Measurements from ENCODE around the gene EEF1B2. TPM values are rescaled to one million over a fixed set of nuclear protein-coding genes. Genes with fewer than 3 reads are reported as not detected.
"Not testable (repeated sequence)": the region's sequence is repeated elsewhere in the genome, so short reads cannot be mapped to it uniquely, and the experiment has no call there.

EEF1B2 gene
- total RNA-seq, 1 donor from 2014 or later, result 807 TPM

DNA sequence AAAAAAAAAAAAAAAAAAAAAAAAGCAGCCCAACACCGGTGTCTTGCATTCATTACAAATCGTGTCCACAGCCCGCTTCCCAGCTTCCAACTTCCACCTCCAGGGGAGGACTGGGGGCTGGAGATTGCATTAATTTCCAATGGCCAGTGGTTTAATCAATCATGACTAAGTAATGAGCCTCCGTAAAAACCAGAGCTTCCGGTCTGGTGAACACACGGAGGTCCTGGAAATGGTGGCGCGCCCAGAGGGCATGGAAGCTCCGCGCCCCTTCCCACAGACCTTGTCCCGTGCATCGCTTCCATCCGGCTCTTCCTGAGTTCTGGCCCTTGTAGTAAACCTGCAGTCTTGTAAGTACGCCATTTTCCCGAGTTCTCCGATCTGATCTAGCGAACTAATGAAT lies 43.6 kb downstream of the EEF1B2 start:
- H3K27ac Mint-ChIP-seq, result no peak overlapping the region
- Histone ChIP-seq H2AFZ (replicated peaks) (no peak overlapping the region), H4K20me1 (ENCODE audit: low read depth) (no peaks in the 10 kb centered on the region)

DNA sequence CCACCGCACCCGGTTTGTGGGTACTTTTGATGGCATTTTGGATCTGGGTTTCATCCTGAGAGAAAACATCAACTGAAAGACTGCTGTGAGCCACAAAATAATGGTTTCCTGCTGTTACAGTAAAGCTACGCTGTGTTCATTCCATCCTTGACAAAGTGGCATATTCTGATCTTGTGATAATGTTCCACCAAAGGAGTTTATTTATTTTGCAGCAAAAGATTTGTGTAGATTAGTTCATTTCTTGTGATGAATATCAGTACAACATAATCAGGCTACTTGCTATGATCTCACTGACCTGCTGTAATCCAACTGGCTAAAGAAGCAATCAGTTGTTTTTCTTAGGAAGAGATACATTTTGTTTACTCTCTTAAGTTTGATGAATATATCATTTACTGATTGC lies 45.0 kb downstream of the EEF1B2 start:
- Histone ChIP-seq H3K27me3 (no peaks in the 10 kb centered on the region), H2AFZ (replicated peaks) (no peak overlapping the region), H3K4me2 (no peak overlapping the region), H3K9me3 (ENCODE audit: low read depth) (no peaks in the 10 kb centered on the region), H3K4me3 (no peak overlapping the region), H3K9ac (no peak overlapping the region), H3K27ac (no peak overlapping the region), H3K36me3 (no peaks in the 10 kb centered on the region), H4K20me1 (ENCODE audit: low read depth) (no peaks in the 10 kb centered on the region), H3K4me1 (no peaks in the 10 kb centered on the region), H3K79me2 (ENCODE audit: low read depth) (no peaks in the 10 kb centered on the region), H3F3A (ENCODE audit: low read depth) (peaks cover 5% of the 10 kb centered on the region)
- H3K36me3 Mint-ChIP-seq, result no peaks in the 10 kb centered on the region
- no peaks in the 10 kb centered on the region for H3K9me3 Mint-ChIP-seq
- no peaks in the 10 kb centered on the region for H3K27me3 Mint-ChIP-seq (ENCODE audit: insufficient read depth, low read depth)
- H3K27ac Mint-ChIP-seq, result no peak overlapping the region
- H3K4me3 Mint-ChIP-seq, result no peak overlapping the region
- H3K4me1 Mint-ChIP-seq, result no peaks in the 10 kb centered on the region
- TF ChIP-seq, protein P1, sequence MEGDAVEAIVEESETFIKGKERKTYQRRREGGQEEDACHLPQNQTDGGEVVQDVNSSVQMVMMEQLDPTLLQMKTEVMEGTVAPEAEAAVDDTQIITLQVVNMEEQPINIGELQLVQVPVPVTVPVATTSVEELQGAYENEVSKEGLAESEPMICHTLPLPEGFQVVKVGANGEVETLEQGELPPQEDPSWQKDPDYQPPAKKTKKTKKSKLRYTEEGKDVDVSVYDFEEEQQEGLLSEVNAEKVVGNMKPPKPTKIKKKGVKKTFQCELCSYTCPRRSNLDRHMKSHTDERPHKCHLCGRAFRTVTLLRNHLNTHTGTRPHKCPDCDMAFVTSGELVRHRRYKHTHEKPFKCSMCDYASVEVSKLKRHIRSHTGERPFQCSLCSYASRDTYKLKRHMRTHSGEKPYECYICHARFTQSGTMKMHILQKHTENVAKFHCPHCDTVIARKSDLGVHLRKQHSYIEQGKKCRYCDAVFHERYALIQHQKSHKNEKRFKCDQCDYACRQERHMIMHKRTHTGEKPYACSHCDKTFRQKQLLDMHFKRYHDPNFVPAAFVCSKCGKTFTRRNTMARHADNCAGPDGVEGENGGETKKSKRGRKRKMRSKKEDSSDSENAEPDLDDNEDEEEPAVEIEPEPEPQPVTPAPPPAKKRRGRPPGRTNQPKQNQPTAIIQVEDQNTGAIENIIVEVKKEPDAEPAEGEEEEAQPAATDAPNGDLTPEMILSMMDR (IDR thresholded peaks at IDR 0.05), result no peak
- TF ChIP-seq EZH2 (IDR thresholded peaks at IDR 0.05) (no peak), EZH2phosphoT487 (IDR thresholded peaks at IDR 0.05) (no peak)
- no peak for DNase-seq (ENCODE audit: low spot score)

More for the DNA sequence above, 43.6 kb downstream of the EEF1B2 start:
- Histone ChIP-seq H3K27ac (no peak overlapping the region), H3F3A (ENCODE audit: low read depth) (peaks cover 5% of the 10 kb centered on the region), H3K4me3 (no peak overlapping the region), H3K79me2 (ENCODE audit: low read depth) (no peaks in the 10 kb centered on the region), H3K4me1 (no peaks in the 10 kb centered on the region), H3K4me2 (no peak overlapping the region), H3K9me3 (ENCODE audit: low read depth) (no peaks in the 10 kb centered on the region), H3K27me3 (no peaks in the 10 kb centered on the region), H3K9ac (no peak overlapping the region), H3K36me3 (no peaks in the 10 kb centered on the region)
- Mint-ChIP-seq H3K4me1 (no peaks in the 10 kb centered on the region), H3K27me3 (ENCODE audit: insufficient read depth, low read depth) (no peaks in the 10 kb centered on the region), H3K4me3 (no peak overlapping the region), H3K9me3 (no peaks in the 10 kb centered on the region), H3K36me3 (no peaks in the 10 kb centered on the region)
- DNase-seq (ENCODE audit: low spot score), result no peak
- TF ChIP-seq EZH2phosphoT487 (IDR thresholded peaks at IDR 0.05) (no peak), EZH2 (IDR thresholded peaks at IDR 0.05) (no peak)
- TF ChIP-seq, protein P1 (IDR thresholded peaks at IDR 0.05), result no peak

DNA sequence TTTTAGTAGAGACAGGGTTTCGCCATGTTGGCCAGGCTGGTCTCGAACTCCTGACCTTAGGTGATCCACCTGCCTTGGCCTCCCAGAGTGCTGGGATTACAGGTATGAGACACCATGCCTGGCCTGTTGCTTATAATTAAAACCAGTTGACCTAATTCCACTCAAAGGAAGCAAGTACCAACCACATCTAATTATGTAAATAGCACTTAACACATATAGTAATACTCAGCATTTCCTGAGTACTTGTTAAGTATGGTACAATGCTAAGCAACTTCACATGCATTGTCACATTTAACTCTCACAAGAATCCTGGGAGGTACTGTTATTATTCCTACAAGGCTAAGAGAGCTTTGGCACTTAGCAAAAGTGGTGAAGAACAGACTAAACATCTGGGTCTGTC lies 47.6 kb downstream of the EEF1B2 start:
- Histone ChIP-seq H3F3A (ENCODE audit: low read depth) (peaks cover 11% of the 10 kb centered on the region), H3K4me1 (peaks cover 18% of the 10 kb centered on the region)
- not testable (repeated sequence) for H3K4me3 Mint-ChIP-seq; H3K36me3 Mint-ChIP-seq; H3K9ac ChIP-seq; H3K27me3 Mint-ChIP-seq (ENCODE audit: insufficient read depth, low read depth); H3K4me3 ChIP-seq; DNase-seq (ENCODE audit: low spot score); H3K4me2 ChIP-seq; H3K36me3 ChIP-seq; H4K20me1 ChIP-seq (ENCODE audit: low read depth); H3K9me3 Mint-ChIP-seq; H3K27ac Mint-ChIP-seq; H3K27ac ChIP-seq; H3K9me3 ChIP-seq (ENCODE audit: low read depth); H3K79me2 ChIP-seq (ENCODE audit: low read depth); H2AFZ ChIP-seq (replicated peaks); H3K4me1 Mint-ChIP-seq; H3K27me3 ChIP-seq

DNA sequence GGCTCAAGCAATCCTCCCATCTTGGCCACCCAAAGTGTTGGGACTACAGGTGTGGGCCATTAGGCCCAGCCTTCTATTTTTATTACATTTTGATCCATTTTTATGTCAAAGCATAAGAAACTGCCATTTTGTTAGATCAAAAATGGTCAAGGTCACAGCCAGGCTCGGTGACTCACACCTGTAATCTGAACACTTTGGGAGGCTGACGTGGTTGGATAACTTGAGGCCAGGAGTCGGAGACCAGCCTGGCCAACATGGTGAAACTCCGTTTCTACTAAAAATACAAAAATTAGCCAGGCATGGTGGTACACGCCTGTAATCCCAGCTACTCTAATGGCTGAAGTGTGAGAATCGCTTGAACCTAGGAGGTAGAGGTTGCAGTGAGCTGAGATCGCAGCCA lies 49.2 kb downstream of the EEF1B2 start:
- Mint-ChIP-seq H3K27ac (no peak overlapping the region), H3K27me3 (ENCODE audit: insufficient read depth, low read depth) (no peaks in the 10 kb centered on the region), H3K4me3 (no peak overlapping the region), H3K36me3 (no peaks in the 10 kb centered on the region), H3K4me1 (peaks cover 22% of the 10 kb centered on the region), H3K9me3 (no peaks in the 10 kb centered on the region)
- Histone ChIP-seq H4K20me1 (ENCODE audit: low read depth) (no peaks in the 10 kb centered on the region), H3K36me3 (no peaks in the 10 kb centered on the region), H2AFZ (replicated peaks) (no peak overlapping the region), H3K79me2 (ENCODE audit: low read depth) (no peaks in the 10 kb centered on the region), H3K27ac (no peak overlapping the region), H3K4me3 (no peak overlapping the region), H3F3A (ENCODE audit: low read depth) (peaks cover 25% of the 10 kb centered on the region), H3K27me3 (no peaks in the 10 kb centered on the region), H3K4me2 (no peak overlapping the region), H3K4me1 (peaks cover 32% of the 10 kb centered on the region), H3K9ac (no peak overlapping the region), H3K9me3 (ENCODE audit: low read depth) (no peaks in the 10 kb centered on the region)
- DNase-seq (ENCODE audit: low spot score), result no peak
- TF ChIP-seq EZH2phosphoT487 (IDR thresholded peaks at IDR 0.05), result no peak
- TF ChIP-seq, protein P1 (IDR thresholded peaks at IDR 0.05), result no peak
- no peak for TF ChIP-seq EZH2 (IDR thresholded peaks at IDR 0.05)

Measured in neural progenitor cell (in vitro differentiated cells).